NCI-H1436 (cell line): ENCODE data around the gene RRP1B.

Experiments
- DNase-seq: peaks from one replicate; lab custom pipeline; 2025; lab: John Stamatoyannopoulos, UW

RRP1B gene

DNA sequence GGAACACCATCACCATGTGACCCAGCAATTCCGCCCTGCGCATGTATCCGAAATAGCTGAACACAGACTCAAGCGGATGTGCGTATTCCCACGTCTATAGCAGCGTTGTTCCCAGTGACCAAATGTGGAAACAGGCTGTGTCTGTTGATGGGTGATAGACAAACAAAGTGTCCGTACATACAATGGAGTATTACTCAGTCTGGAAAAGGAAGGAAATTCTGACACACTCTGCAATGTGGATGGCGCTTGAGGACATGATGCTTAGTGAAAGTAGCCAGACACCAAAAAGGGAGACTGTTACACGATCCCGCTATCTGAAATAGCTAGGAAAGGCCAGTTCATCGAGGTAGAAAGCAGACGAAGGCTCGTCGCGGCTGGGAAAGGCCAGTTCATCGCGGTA is 85.4 kb downstream of the RRP1B start:
- DNase-seq, result no peak
